ENCODE measurements around the gene SNAPC4.

SNAPC4 gene

DNA sequence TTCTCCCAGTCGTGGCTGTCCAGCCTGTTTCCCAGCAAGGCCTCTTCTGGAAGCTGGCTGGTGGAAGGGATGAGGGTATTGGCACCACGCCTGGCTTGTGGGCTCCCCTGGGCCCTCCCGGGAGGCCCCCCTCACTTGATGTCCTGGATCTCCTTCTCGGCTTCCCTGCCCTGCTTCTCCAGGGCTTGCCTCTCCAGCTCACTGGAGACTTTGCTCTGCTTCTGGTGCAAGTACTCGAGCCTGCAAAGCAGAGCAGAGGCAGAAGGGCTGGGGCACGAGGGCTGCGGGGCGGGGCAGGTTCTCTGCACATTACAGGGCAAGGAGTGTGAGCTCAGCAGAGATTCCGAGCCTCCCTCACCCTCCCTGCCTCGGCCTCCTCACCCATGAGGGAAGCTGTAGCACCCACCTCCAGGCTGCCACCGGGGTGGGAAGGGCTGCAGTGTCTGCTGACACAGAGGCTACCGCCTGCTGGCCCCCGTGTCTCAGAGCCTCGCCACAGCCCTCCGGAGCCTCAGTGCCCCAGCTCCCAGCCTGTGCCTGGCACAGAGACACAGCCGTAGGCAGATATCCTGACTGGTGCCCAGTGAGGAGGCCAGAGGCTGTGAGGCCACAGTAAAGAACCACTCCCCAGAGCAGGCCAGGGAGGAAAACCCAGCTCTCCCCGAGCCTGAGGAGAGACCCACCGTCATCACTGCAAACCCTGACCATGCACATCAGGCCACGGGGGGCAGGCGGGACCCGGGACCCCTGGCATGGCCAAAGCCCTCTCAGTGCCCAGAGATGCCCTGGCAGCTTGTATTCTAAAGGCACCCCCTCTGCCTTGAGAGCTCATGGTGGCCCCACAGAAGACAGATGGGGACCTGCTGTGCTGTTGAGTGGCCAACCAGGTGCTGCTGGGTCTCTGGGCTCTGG lies 7.2 kb downstream of the SNAPC4 start:
- no peak for DNase-seq (ENCODE audit: low spot score)

DNA sequence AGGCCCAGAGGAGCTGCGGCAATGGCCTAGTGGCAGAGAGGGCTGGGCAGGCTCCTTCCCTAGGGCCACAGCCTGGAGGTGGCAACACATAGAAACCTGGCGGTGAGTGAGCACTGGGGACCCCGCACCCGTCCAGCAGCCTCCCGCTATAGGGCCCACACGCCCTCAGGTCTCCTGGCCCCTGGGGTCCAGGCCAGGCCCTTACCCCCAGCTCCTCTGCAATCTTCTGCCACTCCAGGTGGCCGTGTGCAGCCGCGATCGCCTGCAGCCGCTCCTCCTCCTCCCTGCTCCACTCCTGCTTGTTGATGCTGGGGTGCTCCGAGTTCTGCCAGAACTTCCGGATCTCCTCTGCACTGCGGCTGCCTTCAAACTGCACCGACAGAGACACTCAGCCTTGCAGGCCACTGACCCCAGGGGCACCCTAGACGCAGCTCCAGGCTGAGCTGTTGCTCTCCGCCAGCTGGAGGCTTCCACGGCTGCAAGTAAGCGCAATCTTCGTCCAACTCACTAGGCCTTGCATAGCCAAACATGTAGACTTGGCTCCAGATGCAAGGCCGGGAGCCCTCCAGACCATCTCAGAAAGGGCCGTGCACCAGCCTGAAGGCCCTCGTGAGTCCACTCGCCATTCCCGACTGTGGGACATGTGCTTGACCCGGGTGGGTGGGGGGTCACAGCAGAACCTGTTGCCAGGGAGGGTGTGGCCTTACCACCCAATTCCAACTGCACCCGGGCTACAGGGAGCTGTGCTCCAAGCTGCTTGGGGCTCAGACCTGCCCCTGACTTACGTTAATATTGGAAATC lies 8.0 kb downstream of the SNAPC4 start:
- DNase-seq (ENCODE audit: low spot score): no peak

DNA sequence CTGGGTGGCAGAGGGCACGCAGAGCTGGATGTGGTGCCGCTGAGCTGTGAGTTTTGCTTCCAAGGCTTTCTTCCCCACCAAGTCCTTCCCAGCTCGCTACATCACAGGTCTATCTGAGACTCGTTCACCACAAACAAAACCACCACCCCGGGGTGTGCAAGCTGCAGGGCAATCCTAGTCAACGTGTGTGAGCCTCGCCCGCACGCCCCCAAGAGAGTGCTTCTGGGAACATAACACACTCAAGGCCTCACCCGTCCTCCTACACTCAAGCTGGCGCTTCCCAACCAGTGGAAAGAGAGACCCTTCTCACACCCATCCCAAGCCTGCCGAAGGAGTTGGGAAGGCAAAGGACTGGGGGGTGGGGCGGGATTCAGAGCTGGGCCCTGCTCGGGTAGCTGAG lies 10.6 kb downstream of the SNAPC4 start:
- DNase-seq (ENCODE audit: low spot score): no peak

- no peak for DNase-seq (ENCODE audit: low spot score)
These were observed 12.8 kb downstream of the SNAPC4 start for GRCh38 chr9:136387217-136387616.

DNA sequence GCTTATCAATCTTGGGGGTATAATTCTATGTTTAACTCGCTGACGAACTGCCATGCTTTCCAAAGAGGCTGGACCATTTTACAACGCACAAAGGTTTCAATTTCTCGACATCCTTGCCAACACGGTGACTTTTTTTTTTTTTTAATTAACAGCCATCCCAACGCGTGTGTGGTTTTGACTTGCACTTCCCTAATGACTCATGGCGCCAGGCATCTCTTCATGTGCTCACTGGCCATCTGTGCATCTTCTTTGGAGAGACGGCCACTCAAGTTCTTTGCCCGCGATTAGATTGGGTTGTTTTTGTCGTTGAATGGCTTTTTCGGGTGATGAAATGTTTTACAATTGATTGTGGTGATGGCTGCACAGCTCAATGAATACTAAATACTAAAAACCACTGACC lies 14.0 kb downstream of the SNAPC4 start:
- DNase-seq (ENCODE audit: low spot score): no peak

- no peak for DNase-seq (ENCODE audit: low spot score)
These were observed 15.0 kb downstream of the SNAPC4 start for GRCh38 chr9:136385015-136385414.

DNA sequence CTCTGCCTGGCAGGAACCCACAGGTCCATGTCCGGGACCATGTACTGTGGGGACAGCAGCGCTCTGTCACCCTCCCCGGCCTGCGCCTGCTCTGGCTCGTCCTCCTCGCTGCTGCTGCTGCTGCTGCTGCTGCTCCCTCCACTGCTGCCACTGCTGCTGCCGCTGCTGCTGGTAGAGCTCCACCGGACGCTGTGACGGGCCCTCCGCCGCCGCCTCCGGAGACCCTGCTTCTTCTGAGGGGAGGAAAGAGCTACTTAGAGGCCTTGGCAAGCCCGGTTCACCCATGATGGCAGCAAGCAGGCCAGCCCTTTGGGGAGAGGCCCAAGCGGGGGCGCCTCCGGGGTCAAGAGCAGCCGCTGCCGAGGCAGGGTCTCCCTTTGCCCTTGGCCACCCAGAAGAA lies 16.5 kb downstream of the SNAPC4 start:
- no peak for DNase-seq (ENCODE audit: low spot score)

GRCh38 chr9:136381966-136382513 lies 17.9 kb downstream of the SNAPC4 start:
- DNase-seq (ENCODE audit: low spot score): no peak

- no peak for DNase-seq (ENCODE audit: low spot score)
These were observed 18.7 kb downstream of the SNAPC4 start for GRCh38 chr9:136381311-136381710.

DNA sequence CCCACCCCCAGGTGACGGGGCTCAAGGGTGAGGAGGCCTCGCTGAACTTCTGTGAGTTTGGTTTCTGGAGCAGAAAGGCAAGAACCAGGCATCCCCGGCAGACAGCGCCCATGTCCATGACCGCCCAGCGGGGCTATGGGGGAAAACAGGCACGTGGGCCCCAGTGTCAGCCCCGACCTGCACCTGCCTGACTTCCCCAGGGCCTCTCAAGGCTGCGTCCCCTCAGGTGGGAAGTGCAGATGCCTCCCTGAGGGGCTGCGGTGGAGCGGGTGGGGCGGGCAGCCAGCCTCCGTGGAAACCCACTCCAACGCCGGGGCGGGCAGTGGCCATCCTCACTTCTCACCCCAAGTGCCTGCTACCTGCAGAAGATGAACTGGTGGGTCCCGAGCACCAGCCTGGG lies 19.6 kb downstream of the SNAPC4 start:
- no peak for DNase-seq (ENCODE audit: low spot score)

GRCh38 chr9:136379891-136380290 lies 20.1 kb downstream of the SNAPC4 start:
- DNase-seq (ENCODE audit: low spot score): no peak

DNA sequence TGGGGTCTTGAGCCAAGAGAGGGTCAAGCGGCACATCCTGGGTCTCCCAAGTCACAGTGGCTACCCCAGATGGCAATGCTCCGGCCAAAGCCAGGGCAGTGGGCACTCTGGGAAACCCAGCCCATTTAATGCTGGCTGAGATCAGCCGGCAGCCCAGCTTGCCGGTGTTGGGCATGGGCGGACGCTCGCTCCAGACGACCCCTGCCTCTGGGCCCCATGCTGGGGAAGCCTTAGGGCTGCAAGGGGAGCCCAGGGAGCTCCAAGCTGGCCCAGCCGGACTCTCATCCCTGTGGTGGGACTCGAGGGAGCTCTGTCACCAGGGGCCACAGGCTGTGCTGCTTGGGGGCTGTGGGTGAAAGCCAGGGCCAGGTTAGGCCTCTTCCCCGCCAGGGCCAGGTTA lies 20.6 kb downstream of the SNAPC4 start:
- DNase-seq (ENCODE audit: low spot score): no peak

DNA sequence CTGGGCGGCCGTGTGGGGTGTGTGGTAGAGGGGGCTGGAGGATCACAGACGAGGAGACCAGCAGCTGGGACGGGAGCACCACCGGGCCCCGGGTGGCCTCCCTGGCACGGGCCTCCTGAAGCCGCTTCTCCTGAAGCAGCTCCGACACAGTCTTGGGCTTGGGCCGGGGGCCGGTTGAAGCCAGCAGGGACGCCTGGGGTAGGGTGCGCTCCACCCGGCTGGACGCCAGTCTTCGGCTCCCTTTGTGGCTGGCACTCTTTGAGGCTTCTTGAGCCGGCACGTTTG lies 21.0 kb downstream of the SNAPC4 start:
- DNase-seq (ENCODE audit: low spot score): no peak

- DNase-seq (ENCODE audit: low spot score): no peak
These were observed 21.6 kb downstream of the SNAPC4 start for GRCh38 chr9:136378170-136379002.

- no peak for DNase-seq (ENCODE audit: low spot score)
These were observed 22.4 kb downstream of the SNAPC4 start for GRCh38 chr9:136377341-136378169.

GRCh38 chr9:136376457-136376856 lies 23.5 kb downstream of the SNAPC4 start:
- DNase-seq (ENCODE audit: low spot score): no peak

DNA sequence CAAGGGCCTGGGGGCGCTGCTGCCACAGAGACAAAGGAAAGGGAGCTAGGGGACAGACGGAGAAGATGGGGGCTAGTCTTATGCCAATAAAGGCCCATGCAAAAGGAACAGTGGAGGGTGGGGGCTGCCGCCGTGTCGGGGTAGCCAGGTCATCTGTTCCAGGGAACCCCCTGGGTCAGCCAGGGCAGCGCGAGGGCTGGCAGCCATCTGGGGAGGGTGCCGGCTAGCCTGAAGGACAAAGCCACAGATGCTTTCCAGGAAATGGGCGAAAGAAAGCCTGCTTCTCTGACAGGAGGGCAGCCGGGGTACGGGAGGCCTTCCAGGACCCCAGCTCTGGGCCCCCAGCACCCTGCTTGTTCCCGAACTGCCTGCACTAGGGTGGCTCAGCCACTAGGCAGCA lies 24.9 kb downstream of the SNAPC4 start:
- no peak for DNase-seq (ENCODE audit: low spot score)

DNA sequence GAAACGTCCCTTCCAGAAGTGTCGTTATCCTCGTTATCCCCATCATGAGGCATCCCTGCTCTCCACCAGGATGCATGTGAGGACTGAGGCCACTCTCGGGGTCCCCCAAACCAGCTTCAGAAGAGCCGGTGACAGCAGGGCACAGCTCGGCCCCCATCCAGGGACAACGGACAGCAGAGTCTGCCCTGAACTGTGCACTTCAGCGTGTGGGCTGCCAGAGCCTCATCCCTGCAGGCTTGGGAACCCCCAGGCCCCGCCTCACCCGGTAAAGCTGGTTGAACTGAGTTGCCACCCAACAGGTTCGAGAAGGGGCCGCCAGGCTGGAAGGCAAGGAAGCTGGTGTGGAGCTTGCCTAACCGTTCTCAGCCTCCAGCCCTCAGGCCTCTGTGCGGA lies 25.8 kb downstream of the SNAPC4 start:
- DNase-seq (ENCODE audit: low spot score): no peak

DNA sequence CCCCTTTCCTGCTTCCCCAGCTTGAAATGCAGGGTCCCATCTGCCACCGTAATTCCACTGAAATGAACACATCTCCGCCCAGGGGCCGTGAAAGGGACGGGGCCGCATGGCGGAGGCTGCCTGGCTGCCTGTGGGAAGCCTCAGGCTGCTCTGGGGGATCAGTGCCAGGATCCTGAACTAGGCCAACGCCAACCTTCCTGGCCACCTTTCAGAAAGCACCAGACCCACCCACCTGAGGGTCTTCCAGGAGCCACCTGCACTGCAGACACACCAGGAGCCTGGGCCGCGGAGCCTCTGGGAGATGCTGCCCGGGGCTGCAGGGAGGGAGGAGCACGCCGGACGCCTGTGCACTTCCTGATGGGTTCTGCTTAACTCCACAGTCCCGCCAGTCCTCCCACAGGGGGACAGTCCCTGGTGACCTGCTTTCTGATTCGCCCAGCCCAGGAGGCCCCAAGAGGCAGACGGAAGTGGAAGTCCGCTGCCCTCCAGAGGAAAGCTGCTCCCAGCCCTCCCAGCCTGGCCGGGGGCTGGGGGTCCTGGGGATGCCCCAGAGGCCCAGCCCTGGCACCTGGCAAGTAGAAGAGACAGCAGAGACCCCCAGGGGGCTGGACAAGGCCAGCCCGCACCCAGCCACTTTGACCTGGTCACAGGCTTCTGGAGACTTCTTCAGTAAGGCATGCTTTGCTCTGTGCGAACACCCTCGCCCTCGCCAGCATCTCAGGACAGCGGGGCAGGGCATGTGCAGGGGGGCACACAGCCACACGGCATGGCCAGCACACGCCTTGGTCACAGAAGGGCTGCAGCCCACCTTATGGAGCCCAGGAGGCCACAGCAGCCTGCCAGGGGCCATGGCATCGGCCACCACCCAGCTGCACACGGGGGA lies 26.4 kb downstream of the SNAPC4 start, which contains the start of gene CARD9:
TSS of gene CARD9 (minus strand) at position 370 of the 883 bp plus-strand sequence. CDS start 1,591 bp downstream, outside the sequence.
- DNase-seq (ENCODE audit: low spot score): no peak
